NCI-H2227 treated with DMSO at 0.1 percent for 48 hours (cell line): Measurements from ENCODE around the gene RADIL.
"Not testable (repeated sequence)": the region's sequence is repeated elsewhere in the genome, so short reads cannot be mapped to it uniquely, and the experiment has no call there.

Source experiments
- DNase-seq: peaks from one replicate; lab custom pipeline; 2025; lab: John Stamatoyannopoulos, UW

Gene RADIL, protein sequence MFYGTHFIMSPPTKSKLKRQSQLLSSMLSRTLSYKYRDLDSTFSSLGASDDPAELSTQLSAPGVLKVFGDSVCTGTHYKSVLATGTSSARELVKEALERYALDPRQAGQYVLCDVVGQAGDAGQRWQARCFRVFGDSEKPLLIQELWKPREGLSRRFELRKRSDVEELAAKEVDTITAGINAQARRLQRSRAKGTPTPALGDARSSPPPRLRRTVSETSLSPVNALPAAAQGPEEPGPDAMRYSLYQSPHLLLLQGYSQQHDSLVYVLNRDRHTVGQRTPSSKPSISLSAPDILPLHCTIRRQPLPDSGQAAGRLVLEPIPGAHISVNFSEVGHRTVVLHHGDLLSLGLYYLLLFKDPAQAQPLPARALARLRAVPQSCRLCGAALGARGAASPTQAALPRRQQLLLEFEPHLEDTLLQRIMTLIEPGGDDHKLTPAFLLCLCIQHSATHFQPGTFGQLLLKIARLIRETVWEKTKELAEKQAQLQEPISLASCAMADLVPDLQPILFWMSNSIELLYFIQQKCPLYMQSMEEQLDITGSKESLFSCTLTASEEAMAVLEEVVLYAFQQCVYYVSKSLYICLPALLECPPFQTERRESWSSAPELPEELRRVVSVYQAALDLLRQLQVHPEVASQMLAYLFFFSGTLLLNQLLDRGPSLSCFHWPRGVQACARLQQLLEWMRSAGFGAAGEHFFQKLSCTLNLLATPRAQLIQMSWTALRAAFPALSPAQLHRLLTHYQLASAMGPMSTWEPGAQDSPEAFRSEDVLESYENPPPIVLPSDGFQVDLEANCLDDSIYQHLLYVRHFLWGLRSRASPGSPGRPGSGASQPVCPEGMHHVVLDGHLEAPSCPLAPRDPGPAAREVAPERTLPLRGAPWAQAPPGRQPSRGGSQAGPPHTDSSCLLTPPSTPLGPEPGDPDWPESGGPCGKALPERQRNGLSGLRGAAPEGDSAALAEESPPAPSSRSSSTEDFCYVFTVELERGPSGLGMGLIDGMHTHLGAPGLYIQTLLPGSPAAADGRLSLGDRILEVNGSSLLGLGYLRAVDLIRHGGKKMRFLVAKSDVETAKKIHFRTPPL

DNA sequence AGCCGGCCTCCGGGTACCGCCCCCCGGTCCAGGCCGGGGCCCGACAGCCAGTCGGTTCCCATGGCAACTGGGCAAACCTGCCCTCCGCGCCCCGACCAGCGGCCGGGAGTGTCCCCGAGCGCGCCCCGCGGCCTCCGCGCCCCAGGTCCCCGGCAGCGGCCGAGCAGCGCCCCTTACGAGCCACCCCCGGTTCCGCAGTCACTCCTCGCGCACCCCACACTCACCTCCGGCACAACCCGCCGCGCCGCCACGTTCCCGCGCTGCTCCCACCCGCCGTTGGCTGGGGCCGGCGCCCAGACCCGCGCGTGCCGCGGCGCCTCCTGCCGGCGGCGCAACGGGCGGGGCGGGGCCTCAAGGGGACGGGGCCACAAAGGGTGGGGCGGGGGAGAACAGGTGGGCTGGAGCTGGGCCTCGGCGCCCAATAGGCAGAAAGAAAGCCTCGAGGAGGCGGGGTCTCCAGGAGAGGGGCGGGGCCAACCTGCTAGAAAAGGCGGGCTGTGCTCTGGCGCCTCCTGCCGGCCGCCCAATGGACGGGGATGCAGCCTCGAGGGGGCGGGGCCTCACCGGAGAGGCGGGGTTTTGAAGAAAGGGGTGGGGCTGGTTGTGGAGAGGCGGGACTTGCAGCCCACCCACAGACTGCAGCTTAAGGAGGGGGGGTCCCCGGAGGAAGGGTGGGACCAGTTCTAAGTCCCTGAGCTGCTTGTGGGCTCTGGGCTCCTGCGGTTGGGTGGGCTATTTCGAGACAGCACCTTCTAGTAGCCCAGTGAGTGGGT lies at the start of gene RADIL:
RADIL (minus strand) TSS at position 345 of the 773 bp plus-strand sequence. CDS start 5,577 bp downstream, outside the sequence.
- DNase-seq = peak; percentile 80

DNA sequence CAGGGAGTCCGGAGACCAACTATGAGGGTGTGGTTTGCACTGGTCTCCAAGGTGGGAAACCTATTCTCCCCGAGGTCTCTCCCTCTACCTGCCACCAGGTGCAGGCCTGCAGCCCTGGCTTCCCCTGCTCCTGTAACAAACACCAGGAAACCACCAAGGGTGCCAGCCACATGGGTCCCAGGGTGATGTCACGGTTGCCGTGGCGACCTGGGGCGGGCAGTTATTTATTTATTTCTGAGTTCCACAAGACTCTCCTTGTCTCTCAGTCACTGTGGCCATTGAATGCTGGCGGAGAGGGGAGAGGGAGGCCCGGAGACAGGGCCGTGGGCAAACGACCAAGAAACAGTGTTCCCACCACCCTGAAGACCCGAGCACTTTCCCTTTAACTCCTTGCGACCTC lies 48.4 kb upstream of the RADIL start:
- no peak for DNase-seq

DNA sequence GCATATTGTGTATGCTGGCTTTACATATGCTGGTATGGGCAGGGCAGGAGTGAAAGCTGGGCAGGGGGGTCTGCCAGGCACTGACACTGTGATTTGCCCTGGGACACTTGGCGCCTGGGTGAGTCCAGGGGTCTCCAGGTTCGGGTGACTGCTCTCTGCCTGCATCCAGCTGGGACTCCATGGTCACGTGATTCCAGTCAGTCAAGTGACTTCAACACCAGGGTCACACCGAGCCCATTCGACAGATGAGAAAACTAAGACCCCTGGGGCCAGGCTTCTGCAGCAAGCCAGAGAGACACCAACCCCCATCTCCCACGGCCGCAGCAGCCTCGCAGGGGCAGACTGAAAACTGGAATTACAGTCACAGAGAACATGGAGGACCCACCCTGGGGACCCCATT lies 45.5 kb upstream of the RADIL start:
- no peak for DNase-seq

DNA sequence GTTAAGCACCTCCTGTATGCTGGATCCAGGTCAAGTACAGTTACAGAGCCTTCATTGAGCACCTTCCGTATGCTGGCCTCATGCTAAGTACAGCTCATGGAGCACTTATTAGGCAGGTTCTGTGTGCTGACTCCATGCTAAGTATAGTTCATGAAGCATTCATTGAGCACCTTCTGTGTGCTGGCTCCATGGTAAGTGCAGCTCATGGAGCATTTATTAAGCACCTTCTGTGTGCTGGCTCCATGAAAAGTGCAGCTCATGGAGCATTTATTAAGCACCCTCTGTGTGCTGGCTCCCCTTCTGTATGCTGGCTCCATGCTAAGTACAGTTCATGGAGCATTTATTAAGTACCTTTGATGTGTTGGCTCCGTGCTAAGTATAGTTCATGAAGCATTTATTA lies 44.9 kb upstream of the RADIL start:
- DNase-seq = no peak

DNA sequence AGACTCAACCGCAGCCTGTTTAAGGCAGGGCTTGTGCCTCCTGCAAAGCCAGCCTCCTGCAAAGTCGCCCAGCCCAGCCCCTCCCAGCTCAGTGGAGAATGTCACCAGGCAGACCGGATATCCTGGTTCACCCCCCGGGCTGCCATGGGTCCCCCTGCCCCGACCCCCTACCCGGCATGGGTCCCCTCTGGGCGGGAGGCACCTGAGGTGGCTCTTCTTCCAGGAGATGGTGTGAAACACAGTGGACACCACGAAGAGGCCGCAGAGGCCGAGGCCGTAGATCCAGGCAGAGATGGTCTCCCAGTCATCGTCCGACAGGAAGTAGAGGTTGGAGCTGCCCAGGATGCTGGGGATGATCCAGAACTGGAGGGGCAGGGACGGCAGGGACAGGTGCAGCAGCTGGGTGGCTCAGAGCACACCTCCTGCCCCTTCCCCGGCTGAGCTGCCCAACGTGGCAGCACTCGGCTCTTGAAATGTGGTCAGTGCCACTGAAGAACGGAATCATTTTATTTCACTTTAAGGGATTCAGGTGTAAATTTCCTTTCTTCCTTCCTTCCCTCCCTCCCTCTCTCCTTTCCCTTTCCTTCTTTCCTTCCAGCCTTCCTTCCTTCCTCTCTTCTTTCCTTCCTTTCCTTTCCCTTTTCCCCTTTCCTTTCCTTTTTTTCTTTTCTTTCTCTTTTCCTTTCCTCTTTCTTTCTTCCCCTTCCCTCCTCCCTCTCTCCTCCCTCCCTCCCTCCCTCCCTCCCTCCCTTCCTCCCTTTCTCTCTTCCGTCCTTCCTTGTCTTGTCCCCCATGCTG lies 36.7 kb upstream of the RADIL start:
- no peak for DNase-seq

DNA sequence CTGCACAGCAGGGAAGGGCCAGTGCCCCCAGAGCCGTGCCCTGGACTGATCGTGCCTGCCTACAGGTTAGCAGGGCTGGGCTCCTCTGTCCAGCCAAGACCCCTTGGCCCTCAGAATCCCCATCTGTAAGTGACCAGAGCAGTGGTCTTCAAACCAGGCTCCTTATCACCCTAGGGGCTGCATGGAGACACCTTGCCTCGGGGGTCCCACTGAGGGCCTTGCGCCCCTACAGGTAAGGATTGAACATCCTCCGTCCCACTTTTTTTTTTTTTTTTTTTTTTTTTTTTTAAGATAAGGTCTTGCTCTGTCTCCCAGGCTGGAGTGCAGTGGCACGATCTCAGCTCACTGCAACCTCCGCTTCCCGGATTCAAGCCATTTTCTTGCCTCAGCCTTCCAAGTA lies 32.6 kb upstream of the RADIL start:
- DNase-seq = no peak

DNA sequence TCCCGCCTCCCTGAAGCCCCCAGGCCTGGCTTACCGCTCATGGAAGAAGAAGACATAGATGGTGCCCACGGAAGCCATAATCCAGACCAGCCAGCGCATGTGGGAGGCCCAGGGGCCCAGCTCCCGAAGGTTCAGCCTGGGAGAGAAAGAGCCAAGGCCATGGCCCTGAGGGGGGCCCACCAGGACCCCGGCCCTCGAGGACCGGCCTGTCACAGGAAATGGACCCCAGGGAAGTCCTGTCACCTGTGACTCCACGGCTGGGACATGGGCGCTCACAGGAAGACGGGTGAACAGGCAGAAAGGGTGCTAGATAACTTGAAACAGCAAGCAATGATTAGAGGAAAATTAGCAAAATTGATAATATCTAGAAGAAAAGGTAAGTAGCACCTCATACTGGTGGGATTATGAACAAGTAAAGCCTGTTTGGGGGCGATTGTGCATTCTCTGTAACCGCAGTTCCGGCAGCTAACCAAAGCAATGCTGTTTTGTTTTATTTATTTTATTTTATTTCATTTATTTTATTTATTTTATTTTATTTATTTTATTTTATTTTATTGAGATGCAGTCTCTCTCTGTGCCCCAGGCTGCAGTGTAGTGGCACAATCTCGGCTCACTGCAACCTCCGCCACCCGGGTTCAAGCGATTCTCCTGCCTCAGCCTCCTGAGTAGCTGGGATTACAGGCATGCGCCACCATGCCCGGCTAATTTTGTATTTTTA lies 27.8 kb upstream of the RADIL start:
- DNase-seq = no peak

DNA sequence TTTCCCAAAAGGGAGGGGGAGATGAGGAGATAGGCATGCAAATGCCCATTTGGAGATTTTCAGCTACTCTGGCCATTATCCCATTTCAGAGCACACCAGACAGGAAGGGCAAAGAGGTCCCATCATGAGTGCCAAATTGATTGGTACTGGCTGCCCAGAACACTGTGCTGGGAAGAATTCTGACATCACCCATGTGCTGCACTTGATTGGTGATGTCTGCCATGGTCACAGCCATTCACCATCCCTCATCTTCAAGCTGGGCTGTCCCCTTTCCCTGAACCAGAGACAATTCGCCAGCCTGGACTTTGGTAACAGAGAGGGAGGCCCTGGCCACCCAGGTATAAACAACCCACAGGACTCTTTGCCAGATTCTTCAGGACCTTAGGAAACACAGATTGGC lies 23.2 kb upstream of the RADIL start:
- DNase-seq = no peak

DNA sequence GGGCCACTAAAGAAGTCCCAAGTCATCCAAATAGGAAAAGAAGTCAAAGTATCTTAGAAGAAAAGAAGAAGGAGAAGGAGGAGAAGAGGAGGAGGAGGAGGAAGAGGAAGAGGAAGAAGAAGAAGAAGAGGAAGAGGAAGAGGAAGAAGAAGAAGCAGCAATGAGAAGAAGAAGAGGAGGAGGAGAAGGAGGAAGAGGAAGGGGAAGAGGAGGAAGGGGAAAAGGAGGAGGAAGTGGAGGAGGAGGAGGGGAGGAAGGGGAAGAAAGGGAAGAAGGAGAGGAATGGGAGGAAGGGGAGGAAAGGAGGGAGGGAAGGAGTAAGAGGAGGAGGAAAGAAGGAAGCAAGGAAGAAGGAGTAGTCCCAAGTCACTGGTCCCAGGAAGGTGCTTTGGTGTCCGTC lies 21.7 kb upstream of the RADIL start:
- DNase-seq = no peak

DNA sequence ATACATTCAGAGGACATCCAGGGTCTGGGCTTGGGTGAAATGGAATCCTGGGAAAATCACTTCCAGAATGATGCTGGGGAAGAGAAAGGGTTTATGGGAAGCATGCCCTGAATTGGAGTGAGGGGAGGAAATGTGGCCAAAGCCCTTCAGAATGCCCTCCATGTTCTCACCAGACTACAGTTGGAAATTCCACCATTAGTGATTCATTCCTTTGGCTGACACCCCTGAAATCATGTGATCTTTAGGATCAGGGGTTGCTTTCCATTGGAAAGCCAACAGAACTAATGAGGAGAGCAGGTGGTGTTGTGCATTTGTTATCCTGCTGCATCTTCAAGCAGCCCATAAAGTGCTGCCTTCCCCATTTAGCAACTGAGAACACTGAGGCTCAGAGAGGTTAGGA lies 20.8 kb upstream of the RADIL start:
- DNase-seq = no peak

DNA sequence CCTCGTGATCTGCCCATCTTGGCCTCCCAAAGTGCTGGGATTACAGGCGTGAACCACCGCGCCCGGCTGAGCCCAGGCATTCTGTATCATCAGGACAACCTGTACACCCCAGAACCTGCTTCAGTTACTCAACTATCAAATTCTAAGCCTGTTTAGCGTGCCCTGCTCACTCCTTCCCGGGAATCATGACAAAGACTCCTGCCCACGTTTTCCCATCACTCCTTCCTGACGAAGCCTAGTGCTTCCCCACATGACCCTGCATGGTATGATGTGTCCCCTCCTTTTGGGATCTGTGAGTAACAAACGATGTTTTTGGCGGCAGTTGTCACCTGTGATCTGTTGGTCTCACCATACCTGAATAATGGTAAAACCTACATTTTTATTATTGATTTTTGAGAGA lies 12.2 kb upstream of the RADIL start:
- DNase-seq = no peak

DNA sequence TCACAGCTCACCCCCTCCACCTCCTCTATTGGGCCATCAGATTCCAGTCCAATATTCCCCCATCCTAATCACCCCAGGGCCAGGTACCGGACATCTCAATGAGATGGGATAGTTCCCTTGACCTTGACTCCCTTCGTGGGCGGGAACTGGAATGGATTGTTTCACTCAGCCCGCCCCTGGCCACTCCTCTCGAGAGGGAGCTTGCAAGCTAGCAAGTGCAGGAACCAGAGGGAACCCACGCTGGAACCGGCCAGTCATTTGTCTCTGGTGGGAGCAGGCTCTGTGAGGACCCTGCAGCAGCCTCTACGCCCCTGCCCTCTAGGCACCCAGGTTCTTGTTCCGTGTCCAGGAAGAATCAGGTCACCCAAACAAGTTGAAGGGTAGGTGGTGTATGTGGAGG lies 11.0 kb upstream of the RADIL start:
- no peak for DNase-seq

DNA sequence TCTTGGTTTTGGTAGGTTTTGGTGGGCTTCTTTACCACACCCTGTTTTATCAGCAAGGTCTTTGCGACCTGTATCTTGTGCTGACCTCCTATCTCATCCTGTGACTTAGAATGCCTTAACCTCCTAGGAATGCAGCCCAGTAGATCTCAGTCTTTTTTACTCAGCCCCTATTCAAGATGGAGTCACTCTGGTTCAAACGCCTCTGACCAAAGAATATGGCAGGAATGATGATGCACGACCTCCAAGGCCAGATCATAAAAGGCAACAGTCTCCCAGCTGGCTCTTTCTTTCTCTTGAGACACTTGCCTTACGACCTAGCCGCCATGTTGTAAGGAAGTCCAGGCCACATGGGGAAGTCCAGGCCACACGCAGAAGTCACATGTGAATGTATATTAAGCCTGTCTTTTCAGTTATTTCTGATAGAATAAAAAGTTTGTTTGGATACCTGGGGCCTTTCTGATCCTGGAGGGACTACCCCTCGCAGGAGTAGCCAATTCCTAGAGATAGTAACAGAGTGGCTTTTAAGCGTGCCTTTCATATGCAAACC lies 10.5 kb upstream of the RADIL start:
- DNase-seq = no peak

DNA sequence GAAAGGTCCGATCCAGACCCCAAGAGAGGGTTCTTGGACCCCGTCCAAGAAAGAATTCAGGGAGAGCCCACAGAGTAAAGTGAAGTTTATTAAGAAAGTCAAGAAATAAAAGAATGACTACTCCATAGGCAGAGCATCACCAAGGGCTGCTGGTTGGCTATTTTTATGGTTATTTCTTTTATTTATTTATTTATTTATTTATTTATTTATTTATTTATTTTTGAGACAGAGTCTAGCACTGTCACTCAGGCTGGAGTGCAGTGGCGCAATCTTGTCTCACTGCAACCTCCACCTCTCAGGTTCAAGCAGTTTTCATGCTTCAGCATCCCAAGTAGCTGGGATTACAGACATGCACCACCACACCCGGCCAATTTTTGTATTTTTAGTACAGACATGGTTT lies 9.7 kb upstream of the RADIL start:
- not testable (repeated sequence) for DNase-seq

DNA sequence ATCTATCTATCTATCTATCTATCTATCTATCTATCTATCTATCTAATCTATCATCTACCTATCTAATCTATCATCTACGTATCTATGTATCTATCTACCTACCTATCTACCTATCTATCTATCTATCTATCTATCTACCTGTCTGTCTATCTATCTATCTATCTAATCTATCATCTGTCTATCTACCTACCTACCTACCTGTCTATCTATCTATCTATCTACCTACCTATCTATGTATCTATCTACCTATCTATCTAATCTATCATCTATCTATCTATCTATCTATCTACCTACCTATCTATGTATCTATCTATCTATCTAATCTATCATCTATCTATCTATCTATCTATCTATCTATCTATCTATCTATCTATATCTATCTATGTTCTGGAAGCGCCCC lies 8.0 kb upstream of the RADIL start:
- DNase-seq = not testable (repeated sequence)

DNA sequence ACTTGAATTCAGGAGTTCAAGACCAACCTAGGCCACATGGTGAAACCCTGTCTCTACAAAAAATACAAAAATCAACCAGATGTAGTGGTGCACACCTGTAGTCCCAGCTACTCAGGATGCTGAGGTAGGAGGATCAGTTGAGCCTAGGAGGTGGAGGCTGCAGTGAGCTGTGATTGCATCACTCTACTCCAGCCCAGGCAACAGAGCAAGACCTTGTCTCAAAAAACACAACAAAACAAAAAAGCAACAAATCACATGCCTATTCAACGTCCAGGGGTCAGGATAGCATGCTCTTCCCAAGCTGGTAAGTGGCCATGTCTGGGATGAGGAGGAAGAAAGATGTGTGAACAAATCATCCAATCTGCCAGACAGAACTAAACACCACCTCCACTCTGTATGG lies 6.2 kb upstream of the RADIL start:
- no peak for DNase-seq

DNA sequence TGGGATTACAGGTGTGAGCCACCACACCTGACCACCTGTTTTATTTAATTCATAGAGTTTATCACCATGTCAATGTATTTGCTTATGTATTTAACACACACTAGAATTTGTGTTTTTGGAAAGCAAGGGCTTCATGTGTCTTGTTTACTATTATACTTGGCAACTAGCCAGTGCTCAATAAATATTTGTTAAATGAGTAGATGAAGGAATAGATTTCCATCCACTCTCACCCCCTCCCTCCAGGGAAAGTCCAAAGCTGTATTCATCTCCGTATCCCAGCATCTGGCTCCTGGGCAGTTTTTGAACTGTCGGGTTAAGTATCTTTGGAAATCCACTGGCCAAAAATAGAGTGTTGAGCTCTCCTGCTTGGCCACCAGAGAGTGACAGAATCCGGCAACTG lies 4.6 kb upstream of the RADIL start:
- no peak for DNase-seq

DNA sequence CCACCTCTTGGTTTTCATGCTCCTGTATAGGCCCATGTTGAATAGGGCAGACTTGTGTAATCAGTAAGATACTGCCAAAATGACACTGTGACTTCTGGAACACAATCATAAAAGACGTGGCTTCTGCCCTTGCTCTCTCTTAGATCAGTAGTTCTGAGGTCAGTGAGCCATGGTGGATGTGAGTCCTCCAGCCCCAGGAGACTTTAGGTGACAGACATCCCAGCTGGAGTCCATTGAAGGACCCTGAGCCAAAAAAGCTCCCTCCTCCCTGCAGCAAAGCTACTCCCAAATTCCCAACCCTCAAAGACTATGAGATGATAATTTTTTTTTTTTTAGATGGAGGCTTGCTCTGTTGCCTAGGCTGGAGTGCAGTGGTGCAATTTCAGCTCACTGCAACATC lies 3.2 kb upstream of the RADIL start:
- DNase-seq = no peak

DNA sequence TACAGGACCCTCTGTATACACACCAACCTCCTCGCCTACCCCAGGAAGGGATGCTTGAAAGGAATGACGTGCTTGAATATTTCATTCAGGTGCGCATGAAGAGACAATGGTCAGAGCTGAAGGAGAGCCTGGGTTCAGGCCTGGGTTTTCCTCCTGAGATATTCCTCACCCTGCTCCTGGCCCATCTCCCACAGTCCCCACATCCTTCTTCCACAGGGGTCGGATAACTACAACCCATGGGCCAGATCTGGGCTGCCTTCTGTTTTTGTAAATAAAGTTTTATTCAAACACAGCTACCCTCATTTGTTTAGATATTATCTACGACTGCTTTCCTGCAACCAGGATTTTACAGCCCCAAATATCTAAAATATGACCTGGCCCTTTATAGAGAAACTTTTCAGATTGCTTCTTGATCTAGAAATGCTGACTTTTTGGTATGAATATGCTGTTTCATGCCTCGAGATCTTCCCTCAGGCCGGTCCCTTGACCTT lies 1.8 kb upstream of the RADIL start:
- DNase-seq = no peak

DNA sequence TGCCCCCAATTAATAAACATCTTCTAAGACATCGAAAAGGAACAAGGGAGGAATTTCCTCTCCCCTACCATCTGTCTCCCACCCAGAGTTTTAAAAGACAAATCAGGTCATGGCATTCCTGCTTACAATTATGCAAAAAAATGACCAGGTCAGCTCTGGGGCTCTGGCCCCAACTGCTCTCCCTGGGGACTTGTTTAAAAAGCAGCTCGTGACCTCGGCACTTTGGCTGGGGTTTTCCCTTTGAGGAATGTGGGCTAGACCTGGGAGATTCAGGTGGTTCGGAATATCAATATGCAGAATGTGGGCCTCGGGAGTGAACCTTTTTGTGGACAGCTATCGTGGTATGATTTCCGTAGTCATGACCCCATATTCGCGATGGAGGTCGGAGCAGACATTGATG lies 648 bp upstream of the RADIL start:
- DNase-seq = no peak
